ENCODE results near the gene CES2. TPM values are rescaled to one million over a fixed set of nuclear protein-coding genes. Genes with fewer than 3 reads are reported as not detected.
A peak's percentile ranks its signal among the peaks of the same experiment; 100 is the strongest.
"Not testable (repeated sequence)": the region's sequence is repeated elsewhere in the genome, so short reads cannot be mapped to it uniquely, and the experiment has no call there.

CES2 gene
- total RNA-seq, 4 donors from 2014 or later, result 25.1 to 34.3 (median 28.1) TPM

- ATAC-seq (ENCODE audit: low FRiP score), result no peak
- no peak for DNase-seq (ENCODE audit: low spot score)
- TF ChIP-seq CTCF (IDR thresholded peaks at IDR 0.05), result no peak
These were observed 47.7 kb downstream of the CES2 start for GRCh38 chr16:66983033-66983432.

- no peak for DNase-seq (ENCODE audit: low spot score)
- TF ChIP-seq CTCF (IDR thresholded peaks at IDR 0.05), result no peak
- no peak for ATAC-seq (ENCODE audit: low FRiP score)
These were observed 49.6 kb downstream of the CES2 start for GRCh38 chr16:66984892-66985311.

- no peak for TF ChIP-seq CTCF (IDR thresholded peaks at IDR 0.05)
- ATAC-seq (ENCODE audit: low FRiP score) (no peak), DNase-seq (ENCODE audit: low spot score) (no peak)
These were observed 51.2 kb downstream of the CES2 start for GRCh38 chr16:66986559-66986958.

GRCh38 chr16:66988197-66988788, 53.0 kb downstream of the CES2 start, which contains the start of gene CES4A:
Gene CES4A, plus strand, starts transcription at chr16:66988589. Its CDS starts 184 bp downstream, at chr16:66988773.
- no peak for TF ChIP-seq CTCF (IDR thresholded peaks at IDR 0.05)
- peak; percentile 89 for ATAC-seq (ENCODE audit: low FRiP score)
- no peak for DNase-seq (ENCODE audit: low spot score)

- DNase-seq (ENCODE audit: low spot score) (no peak), ATAC-seq (ENCODE audit: low FRiP score) (no peak)
- TF ChIP-seq CTCF (IDR thresholded peaks at IDR 0.05), result no peak
These were observed 56.3 kb downstream of the CES2 start for GRCh38 chr16:66991545-66992077.

- not testable (repeated sequence) for ATAC-seq (ENCODE audit: low FRiP score)
These were observed 58.2 kb downstream of the CES2 start for GRCh38 chr16:66993558-66993957.

More at GRCh38 chr16:66993558-66993957, 58.2 kb downstream of the CES2 start:
- not testable (repeated sequence) for DNase-seq (ENCODE audit: low spot score)

Other genes with a start within 250 kb of the CES2 start
- 10 to 100 TPM; 12.6 to 29.9 (median 23.8) TPM for gene CMTM4, start 238.8 kb upstream of the CES2 start, total RNA-seq
- gene DYNC1LI2, start 183.9 kb upstream of the CES2 start, total RNA-seq, result 100 to 1,000 TPM; 120 to 199 (median 169) TPM
- gene TERB1, start 133.9 kb upstream of the CES2 start, total RNA-seq, result not detected
- gene NAE1, start 104.5 kb upstream of the CES2 start, total RNA-seq, result 10 to 100 TPM; 29.7 to 36.4 (median 35.3) TPM
- gene CA7, start 91.1 kb upstream of the CES2 start, total RNA-seq, result not detected
- 10 to 100 TPM; 17.9 to 48.2 (median 20.5) TPM for gene PDP2, start 55.0 kb upstream of the CES2 start, total RNA-seq
- not detected for gene CDH16, start 16.6 kb upstream of the CES2 start, total RNA-seq
- gene RRAD, start 10.0 kb upstream of the CES2 start, total RNA-seq, result 10 to 100 TPM in 3 of 4 donors, 1 to 10 TPM in 1; 3.8 to 21.0 (median 11.9) TPM
- gene CIAO2B, start 1.1 kb upstream of the CES2 start, total RNA-seq, result 10 to 100 TPM; 50.4 to 86.8 (median 70.4) TPM
- 1 to 10 TPM in 1 of 4 donors, under 1 TPM in 3; 0.31 to 1.6 (median 0.84) TPM for gene CES3, start 25.8 kb downstream of the CES2 start, total RNA-seq
- gene CES4A, start 53.1 kb downstream of the CES2 start, total RNA-seq, result 10 to 100 TPM in 3 of 4 donors, 1 to 10 TPM in 1; 4.4 to 48.1 (median 14.3) TPM
- 10 to 100 TPM; 30.3 to 77.6 (median 35.4) TPM for gene CBFB, start 93.6 kb downstream of the CES2 start, total RNA-seq
- 10 to 100 TPM; 12.1 to 28.8 (median 16.4) TPM for gene PHAF1, start 174.4 kb downstream of the CES2 start, total RNA-seq
- gene B3GNT9, start 215.5 kb downstream of the CES2 start, total RNA-seq, result 10 to 100 TPM in 3 of 4 donors, 1 to 10 TPM in 1; 6.8 to 19.2 (median 14.9) TPM
- gene TRADD, start 224.4 kb downstream of the CES2 start, total RNA-seq, result 10 to 100 TPM; 25.3 to 32.5 (median 28.9) TPM
- 10 to 100 TPM; 12.8 to 24.7 (median 15.9) TPM for gene FBXL8, start 224.4 kb downstream of the CES2 start, total RNA-seq
- 10 to 100 TPM; 21.2 to 77.2 (median 35.8) TPM for gene HSF4, start 229.2 kb downstream of the CES2 start, total RNA-seq
- 10 to 100 TPM; 17.1 to 60.4 (median 41.3) TPM for gene NOL3, start 235.0 kb downstream of the CES2 start, total RNA-seq
- 10 to 100 TPM; 12.6 to 53.4 (median 17.2) TPM for gene MATCAP1, start 248.4 kb downstream of the CES2 start, total RNA-seq